ENCODE results near the gene SRGAP2C.
"Not testable (repeated sequence)": the region's sequence is repeated elsewhere in the genome, so short reads cannot be mapped to it uniquely, and the experiment has no call there.

The SRGAP2C gene

DNA sequence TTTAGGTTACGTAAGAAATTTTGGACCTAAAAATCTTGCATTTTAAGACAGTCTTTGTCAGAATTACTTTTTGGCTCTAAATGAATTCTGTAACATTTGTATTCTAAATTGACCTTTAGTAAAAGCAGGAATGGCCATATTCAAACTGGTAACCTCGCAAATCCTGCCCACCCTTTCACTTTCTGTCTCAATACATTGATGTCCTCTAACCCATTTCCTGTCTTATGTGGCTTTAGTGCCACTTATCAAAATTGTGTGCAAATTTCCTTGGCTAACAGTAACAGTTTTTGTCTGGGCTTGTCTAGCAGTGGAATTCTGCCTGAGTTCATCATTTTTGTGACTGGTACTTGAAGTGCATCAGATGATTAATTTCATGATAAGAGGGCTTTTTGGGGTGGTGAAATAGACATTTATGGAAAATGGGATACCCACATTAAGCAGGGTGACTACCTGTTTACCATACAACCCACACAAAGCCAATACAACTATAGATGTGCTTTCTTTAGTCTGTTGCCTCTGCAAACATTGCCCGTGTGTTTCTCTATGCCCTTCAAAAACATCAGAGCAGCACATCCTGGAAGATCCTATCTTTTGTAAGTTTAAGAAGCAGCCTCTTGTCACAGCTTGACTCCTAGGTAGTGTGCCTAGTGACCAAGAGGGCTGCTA is 205.3 kb downstream of the SRGAP2C start:
- DNase-seq: not testable (repeated sequence)

DNA sequence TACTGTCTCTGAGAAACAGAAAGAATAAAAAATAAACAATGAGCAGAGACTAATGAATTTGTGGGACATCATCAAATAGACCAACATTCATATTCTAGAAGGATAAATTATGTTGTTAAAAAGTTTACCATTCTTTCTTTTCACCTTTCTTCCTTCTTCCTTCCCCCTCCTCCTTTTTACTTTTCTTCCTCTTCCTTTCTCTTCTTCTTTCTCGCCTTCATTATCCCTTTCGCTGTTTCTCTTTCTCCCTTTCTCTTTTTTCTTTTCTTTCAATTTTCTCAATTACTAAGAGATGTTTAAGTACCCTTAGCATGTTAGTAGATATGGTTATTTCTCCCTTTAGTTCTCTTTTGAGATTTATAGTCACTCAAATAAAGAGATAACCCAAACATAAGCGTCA is 207.4 kb downstream of the SRGAP2C start:
- DNase-seq: not testable (repeated sequence)

DNA sequence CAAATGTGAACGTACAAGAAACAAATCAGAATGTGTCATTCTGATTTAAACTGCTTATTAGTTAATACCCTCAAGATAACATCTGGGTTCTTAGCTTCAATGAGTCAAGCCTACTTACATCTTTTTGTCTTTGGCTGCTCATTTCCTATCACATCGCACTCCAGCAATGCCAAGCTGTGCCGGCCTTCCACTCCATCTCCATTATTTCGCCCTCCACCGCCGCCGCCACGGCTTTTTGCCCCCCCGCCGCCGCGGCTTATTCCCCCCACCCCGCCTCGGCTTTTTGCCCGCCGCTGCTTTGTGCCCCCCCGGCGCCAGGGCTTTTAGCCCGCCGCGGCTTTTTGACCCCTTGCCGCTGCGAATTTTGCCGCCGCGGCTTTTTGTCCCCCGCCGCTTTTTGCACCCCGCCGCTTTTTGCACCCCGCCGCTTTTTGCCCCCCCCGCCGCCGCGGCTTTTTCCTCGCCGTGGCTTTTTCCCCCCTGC is 211.0 kb downstream of the SRGAP2C start:
- not testable (repeated sequence) for DNase-seq

DNA sequence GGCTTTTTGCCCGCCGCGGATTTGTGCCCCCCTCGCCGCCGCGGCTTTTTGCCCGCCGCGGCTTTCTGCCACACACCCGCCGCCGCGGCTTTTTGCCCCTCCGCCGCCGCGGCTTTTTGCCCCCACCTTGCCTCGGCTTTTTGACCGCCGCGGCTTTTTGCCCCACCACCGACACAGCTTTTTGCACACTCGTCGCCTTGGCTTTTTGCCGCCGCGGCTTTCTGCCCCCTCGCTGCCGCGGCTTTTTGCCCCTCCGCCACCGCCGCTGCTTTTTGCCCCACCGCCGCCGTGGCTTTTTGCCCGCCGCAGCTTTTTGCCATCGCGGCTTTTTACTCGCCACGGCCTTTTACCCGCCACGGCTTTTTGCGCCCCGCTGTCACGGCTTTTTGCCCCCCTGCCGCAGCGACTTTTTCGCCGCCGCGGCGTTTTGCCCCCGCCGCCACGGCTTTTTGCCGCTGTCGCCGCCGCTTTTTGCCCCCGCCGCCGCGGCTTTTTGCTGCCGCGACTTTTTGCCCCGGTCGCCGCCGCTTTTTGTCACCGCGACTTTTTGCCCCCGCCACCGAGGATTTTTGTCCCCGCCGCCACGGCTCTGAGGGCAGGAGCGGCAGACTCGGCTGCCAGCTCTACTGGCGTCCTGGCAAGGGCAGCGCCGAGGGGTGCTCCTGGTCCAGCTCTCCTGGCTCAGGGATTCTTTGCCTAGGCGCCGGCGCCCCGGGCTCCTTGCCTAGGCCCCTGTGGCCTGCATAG is 211.7 kb downstream of the SRGAP2C start:
- DNase-seq: peak; percentile 24

DNA sequence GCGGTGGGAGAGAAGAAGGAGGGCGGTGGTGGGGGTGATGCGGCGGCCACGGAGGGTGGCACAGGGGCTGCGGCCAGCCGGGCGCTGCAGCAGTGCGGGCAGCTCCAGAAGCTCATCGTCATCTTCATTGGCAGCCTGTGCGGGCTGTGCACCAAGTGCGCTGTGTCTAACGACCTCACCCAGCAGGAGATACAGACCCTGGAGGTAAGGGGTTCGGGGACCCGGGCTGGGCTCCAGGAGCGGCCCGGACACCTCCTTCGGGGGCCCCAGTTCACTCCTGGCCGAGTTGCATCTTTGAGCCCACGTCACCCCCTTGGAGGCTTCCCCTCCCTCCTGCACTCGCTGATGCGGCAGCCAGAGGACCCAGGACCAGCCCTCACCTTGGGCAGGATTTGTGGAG is 212.3 kb downstream of the SRGAP2C start:
- not testable (repeated sequence) for DNase-seq

DNA sequence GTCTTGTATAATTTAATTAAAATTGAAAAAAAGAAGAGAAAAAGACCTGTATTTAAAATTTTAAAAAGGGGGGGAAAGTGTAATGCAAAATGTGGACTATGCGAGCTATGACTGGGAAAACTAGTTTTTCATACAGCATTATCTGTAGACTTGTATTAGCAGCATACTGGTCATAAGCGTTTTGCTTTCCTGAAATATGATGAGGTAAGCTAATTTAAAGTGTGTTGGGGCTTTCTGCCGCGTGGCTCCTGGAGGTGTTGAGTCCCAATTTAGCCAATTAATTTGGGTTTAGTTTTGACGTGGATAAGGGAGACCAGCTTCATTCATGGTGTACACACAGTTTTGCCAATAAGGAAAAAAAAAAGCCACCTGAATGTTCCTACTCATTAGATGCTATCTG is 214.4 kb downstream of the SRGAP2C start:
- not testable (repeated sequence) for DNase-seq

DNA sequence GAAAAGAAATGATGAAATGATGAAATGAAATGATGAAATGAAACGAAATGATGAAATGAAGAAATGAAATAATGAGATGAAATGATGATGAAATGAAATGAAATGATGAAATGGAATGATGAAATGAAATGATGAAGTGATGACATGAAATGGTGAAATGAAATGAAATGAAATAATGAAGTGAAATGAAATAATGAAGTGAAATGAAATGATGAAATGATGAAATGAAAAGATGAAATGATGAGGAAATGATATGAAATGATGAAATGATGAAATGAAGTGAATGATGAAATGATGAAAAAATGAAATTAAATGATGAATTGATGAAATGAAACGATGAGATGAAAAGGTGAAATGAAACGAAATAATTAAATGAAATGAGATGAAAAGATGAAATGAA is 215.3 kb downstream of the SRGAP2C start:
- DNase-seq: not testable (repeated sequence)

DNA sequence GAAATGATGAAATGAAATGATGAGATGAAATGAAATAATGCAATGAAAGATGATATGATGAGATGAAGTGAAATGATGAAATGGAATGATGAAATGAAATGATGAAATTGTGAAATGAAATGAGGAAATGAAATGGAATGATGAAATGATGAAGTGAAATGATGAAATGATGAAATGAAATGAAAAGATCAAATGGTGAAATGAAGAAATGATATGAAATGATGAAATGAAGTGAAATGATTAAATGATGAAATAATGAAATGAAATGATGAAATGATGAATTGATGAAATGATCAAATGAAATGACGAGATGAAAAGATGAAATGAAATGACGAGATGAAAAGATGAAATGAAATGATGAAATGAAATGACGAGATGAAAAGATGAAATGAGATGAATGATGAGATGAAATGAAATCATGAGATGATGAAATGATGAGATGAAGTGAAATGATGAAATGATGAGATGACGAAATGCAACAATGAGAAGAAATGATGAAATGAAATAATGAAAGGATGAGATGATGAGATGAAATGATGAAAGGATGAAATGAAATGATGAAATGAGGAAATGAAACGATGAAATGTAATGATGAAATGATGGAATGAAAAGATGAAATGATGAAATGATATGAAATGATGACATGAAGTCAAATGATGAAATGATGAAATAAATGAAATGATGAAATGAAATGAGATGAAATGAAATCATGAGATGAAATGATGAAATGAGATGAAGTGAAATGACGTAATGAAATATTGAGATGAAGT is 216.0 kb downstream of the SRGAP2C start:
- not testable (repeated sequence) for DNase-seq

DNA sequence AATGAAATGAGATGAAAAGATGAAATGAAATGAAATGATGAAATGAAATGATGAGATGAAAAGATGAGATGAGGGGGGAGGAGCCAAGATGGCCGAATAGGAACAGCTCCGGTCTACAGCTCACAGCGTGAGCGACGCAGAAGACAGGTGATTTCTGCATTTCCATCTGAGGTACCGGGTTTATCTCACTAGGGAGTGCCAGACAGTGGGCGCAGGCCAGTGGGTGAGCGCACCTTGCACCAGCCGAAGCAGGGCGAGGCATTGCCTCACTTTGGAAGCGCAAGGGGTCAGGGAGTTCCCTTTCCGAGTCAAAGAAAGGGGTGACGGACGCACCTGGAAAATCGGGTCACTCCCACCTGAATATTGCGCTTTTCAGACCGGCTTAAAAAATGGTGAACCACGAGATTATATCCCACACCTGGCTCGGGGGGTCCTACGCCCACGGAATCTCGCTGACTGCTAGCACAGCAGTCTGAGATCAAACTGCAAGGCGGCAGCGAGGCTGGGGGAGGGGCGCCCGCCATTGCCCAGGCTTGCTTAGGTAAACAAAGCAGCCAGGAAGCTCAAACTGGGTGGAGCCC is 216.7 kb downstream of the SRGAP2C start:
- not testable (repeated sequence) for DNase-seq

DNA sequence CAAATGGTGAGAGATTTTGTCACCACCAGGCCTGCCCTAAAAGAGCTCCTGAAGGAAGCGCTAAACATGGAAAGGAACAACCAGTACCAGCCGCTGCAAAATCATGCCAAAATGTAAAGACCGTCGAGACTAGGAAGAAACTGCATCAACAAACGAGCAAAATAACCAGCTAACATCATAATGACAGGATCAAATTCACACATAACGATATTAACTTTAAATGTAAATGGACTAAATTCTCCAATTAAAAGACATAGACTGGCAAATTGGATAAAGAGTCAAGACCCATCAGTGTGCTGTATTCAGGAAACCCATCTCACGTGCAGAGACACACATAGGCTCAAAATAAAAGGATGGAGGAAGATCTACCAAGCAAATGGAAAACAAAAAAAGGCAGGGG is 218.5 kb downstream of the SRGAP2C start:
- not testable (repeated sequence) for DNase-seq

DNA sequence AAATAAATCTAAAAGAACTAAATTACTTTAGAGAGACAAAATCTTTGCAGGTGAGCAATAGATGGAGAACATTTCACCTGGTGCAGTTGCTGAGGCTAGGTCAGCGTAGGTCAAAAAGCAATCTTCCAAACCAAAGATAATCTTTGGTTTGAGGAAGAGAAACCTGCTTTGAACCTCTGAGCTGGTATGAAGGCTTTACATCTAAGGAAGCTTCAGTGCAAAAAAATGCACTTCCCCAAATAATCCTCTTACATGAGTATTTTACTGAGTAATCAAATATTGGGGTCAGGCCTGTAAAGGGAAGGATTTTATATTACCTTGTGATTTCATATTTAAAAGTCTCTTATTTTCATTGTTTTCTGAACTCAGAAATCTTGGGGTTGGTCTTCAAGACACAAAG is 223.6 kb downstream of the SRGAP2C start:
- no peak for DNase-seq

DNA sequence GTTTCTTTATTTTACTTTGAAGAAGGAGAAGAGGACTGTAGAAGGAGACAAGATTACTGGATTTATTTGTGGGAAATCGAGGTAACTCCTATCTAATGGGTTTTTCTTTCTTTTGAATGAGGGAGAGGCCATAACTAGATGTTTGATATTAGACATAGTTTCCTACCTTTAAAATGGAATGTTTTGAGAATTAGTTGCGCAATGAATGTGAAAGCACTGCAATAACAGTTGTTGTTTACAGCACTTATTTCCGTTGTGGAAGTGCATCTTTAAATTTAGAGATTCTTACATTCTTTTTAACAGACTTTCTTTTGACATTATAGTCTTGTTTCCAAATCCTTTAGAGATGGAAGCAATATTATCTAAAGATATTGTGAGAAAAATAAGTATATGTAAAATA is 229.0 kb downstream of the SRGAP2C start:
- DNase-seq: no peak

DNA sequence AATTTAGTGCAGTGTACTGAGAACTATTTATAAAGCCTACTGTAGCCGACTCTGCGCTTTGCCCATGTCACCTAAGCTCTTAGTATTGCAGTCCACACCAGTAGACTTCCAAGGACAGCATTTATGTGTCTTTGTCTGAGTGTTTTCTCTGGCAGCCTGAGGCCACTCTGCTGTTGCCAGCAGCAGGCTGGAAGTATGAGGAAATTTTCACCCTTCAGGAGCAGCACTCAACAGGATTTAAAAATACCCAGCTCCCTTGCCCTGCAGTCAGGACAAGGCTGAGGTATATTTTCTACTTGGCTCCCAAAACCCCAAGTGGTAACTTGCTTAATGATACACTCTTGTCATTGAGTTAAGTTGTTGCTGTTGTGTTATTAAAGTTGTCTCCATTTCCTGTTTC is 230.1 kb downstream of the SRGAP2C start:
- no peak for DNase-seq

DNA sequence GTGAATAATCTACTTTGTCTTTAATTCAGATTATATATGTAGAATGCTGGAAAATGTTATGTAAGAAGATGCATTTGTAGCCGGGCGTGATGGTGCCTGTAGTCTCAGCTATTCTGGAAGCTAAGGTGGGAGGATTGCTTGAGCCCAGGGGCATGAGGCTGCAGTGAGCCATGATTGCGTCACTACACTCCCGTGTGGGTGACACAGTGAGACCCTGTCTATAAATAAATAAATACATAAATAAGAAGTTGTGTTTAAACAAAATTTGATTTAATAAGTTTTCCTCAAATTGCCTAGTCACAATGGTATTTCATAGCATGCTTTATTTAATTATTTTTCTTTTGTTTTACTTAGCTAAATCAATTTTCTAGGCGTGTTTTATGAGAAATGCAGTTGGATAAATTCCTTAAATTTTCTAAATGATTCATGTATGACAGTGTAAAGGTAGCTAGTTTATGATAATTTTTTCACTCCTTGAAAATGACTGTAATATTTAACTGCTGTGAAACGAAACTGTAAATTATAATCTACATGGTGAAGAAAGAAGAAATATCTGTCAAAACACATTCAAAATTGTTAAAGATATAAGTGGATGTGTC is 232.6 kb downstream of the SRGAP2C start:
- DNase-seq: no peak

DNA sequence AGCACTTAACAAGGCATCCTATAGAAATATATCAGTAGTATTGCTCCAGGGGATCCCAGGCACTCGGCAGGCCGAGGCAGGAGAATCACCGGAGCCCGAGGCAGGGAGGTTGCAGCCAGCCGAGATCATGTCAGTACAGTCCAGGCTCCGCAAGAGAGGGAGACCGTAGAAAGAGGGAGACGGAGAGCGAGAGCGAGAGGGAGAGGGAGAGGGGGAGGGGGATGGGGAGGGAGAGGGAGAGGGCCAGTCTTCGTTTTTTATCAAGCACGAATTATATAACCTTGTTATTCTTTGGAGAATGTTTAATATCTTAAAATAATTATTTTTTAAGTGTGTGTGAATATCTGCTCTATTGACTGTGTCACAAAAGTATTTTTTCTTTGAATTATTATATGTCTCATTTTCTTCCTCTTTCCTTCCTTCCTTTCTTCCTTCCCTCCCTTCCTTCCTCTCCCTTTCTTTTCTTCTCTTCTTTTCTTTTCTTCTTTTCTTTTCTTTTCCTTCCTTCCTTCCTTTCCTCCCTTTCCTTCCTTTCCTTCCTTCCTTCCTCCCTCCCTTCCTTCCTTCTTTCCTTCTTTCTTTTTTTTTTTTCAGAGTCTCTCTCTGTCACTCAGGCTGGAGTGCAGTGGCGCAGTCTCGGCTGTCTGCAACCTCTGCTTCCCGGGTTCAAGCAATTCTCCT is 233.7 kb downstream of the SRGAP2C start:
- DNase-seq: no peak

DNA sequence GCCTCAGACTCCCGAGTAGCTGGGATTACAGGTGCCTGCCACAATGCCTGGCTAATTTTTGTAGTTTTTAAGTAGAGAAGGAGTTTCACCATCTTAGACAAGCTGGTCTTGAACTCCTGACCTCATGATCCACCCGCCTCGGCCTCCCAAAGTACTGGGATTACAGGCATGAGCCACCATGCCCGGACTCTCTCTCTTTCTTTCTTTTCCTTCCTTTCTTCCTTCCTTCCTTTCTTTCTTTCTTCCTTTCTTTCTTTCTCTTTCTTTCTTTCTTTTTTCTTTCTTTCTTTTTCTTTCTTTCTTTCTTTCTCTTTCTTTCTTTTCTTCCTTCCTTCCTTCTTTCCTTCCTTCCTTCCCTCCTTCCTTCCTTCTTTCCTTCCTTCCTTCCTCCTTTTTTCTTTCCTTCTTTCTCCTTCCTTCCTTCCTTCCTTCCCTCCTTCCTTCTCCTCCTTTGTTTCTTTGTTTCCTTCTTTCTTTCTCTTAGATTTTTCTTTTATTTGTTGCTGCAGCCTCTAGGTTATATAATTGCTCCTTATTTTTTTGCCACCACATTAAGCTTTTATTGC is 234.4 kb downstream of the SRGAP2C start:
- not testable (repeated sequence) for DNase-seq

DNA sequence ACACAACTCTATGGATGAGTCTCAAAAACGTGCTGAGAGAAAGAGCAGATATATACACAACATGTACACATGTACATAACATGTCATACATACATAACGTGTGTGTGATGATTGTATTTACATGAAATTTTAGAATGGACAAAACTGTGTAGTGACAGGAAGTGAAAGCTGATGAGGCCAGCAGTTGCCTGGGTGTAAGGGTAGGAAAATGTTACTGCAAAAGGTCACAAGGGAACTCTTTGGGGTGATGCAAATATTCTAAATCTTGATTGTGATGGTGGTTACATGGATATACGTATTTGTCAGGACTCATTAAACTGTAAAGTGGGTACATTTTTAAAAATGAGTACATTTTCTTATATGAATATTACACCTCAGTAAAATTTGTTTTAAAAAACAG is 236.7 kb downstream of the SRGAP2C start:
- not testable (repeated sequence) for DNase-seq

DNA sequence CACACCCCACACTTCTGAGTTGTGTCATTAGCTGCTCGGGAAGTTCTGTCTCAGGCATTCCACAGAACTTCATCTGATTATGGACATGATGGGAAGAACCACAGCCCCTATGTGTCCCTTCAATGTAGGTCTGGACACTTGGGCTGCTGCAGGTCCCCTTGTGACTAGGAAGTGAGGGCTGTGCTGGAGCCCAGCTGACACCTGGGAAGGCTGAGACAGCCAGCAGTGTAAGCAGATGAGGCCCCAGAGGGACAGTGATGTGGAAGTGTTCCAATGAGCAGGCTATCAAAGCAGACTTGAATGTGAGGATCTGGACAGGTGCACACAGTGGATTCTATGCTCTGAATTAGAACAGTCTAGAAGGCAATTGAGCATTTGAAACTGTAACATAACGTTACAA is 239.2 kb downstream of the SRGAP2C start:
- not testable (repeated sequence) for DNase-seq

DNA sequence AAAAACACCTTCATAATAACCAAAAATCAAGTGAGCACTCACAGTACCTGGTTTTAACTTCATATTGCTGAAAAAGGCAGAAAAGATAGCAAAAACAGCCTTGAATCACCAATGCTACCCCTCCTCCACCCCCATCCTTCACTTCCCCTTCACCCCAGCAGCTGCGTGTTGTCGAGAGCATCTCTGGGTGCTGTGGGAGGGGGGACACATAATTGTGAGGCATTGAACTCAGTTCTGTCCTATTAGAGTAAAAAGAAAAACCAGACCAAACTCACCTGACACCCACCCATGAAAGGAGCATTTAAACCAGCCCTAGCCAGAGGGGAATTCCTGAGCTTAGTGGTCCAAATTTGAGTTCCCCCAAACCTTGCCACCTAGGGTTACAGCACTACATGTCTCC is 248.7 kb downstream of the SRGAP2C start:
- DNase-seq: not testable (repeated sequence)

DNA sequence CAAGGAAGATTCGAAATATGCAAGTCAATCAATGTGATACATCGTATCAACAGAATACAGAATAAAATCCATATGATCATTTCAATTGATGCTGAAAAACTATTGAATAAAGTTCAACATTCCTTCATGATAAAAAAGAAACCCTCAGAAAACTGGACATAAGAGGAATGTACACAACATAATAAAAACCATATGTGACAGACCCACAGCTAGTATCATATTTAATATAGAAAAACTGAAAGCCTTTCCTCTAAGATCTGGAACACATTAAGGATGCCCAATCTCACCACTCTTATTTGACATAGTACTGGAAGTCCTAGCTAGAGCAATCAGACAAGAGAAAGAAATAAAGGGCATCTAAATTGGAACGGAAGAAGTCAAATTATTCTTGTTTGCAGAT is 254.1 kb downstream of the SRGAP2C start:
- not testable (repeated sequence) for DNase-seq

DNA sequence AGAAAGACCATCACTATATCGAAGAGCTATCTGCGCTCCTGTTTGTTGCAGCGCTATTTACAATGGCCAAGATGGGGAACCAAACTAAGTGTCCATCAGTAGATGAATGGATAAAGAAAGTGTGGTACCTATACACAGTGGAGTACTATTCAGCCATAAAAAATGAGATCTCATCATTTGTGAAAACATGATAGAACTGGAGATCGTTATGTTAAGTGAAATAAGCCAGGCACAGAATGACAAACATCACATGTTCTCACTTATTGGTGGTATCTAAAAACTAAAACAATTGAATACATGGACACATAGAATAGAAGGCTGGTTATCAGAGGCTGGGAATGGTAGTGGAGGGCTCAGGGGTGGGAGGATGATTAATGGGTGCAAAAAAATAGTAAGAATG is 256.2 kb downstream of the SRGAP2C start:
- DNase-seq: no peak
